BE2C (cell line): Measurements from ENCODE around the gene KRT33A.
A peak's percentile ranks its signal among the peaks of the same experiment; 100 is the strongest.

ENCODE experiments used
- DNase-seq: peaks from one replicate; pipeline ENCODE4 v3.0.0-alpha.2; 2020
- H3K27me3 ChIP-seq: fragments of 250-450 bp; sonication (Bioruptor Pico); 2 replicates; pipeline ENCODE4 v1.5.1; 2020; ENCODE audit warnings: mild to moderate bottlenecking
- H3K36me3 ChIP-seq: fragments of 250-450 bp; sonication (Bioruptor Pico); 2 replicates; pipeline ENCODE4 v1.5.1; 2020; ENCODE audit warnings: mild to moderate bottlenecking
- H3K4me1 ChIP-seq: fragments of 250-450 bp; sonication (Bioruptor Pico); 2 replicates; pipeline ENCODE4 v1.5.1; 2020
- H3K4me3 ChIP-seq: 2 replicates; pipeline ENCODE4 v1.5.1; 2011; ENCODE audit warnings: low read depth, low read length
- H3K9me3 ChIP-seq: fragments of 250-450 bp; sonication (Bioruptor Pico); 2 replicates; pipeline ENCODE4 v1.5.1; 2020
- CTCF ChIP-seq: IDR thresholded peaks from 2 replicates; pipeline ENCODE4 v1.5.1; 2012; ENCODE audit warnings: mild to moderate bottlenecking, low read depth, low read length

The KRT33A gene

GRCh38 chr17:41325126-41325525 lies 25.5 kb downstream of the KRT33A start:
- Histone ChIP-seq H3K4me1 (no peaks in the 10 kb centered on the region; the same call in 1 of the 2 replicates), H3K9me3 (no peaks in the 10 kb centered on the region), H3K27me3 (no peaks in the 10 kb centered on the region), H3K4me3 (no peak overlapping the region), H3K36me3 (no peaks in the 10 kb centered on the region)
- TF ChIP-seq CTCF = no peak
- no peak for DNase-seq

- no peak for DNase-seq
- H3K4me3 ChIP-seq = no peak overlapping the region
- H3K36me3 ChIP-seq = no peaks in the 10 kb centered on the region
- H3K9me3 ChIP-seq = no peaks in the 10 kb centered on the region
- no peaks in the 10 kb centered on the region; the same call in 1 of the 2 replicates for H3K4me1 ChIP-seq
- H3K27me3 ChIP-seq = no peaks in the 10 kb centered on the region; the same call in 1 of the 2 replicates
- TF ChIP-seq CTCF = peak; percentile 38
These were observed 26.2 kb downstream of the KRT33A start for GRCh38 chr17:41324180-41325075.

- no peaks in the 10 kb centered on the region for H3K9me3 ChIP-seq
- no peak overlapping the region for H3K4me3 ChIP-seq
- H3K36me3 ChIP-seq = no peaks in the 10 kb centered on the region
- H3K27me3 ChIP-seq = no peaks in the 10 kb centered on the region; the same call in 1 of the 2 replicates
- H3K4me1 ChIP-seq = no peaks in the 10 kb centered on the region; the same call in 1 of the 2 replicates
- no peak for TF ChIP-seq CTCF
- DNase-seq = no peak
These were observed 27.4 kb downstream of the KRT33A start for GRCh38 chr17:41322903-41323895.

GRCh38 chr17:41322094-41322902 lies 28.3 kb downstream of the KRT33A start:
- Histone ChIP-seq H3K27me3 (peaks cover under 1% of the 10 kb centered on the region), H3K4me3 (no peak overlapping the region), H3K9me3 (no peaks in the 10 kb centered on the region), H3K4me1 (no peaks in the 10 kb centered on the region; the same call in 1 of the 2 replicates), H3K36me3 (no peaks in the 10 kb centered on the region)
- DNase-seq = no peak
- peak; percentile 80 for TF ChIP-seq CTCF

- Histone ChIP-seq H3K4me3 (no peak overlapping the region), H3K36me3 (no peaks in the 10 kb centered on the region), H3K4me1 (no peaks in the 10 kb centered on the region), H3K27me3 (peaks cover 41% of the 10 kb centered on the region), H3K9me3 (no peaks in the 10 kb centered on the region)
- no peak for TF ChIP-seq CTCF
- no peak for DNase-seq
These were observed 32.4 kb downstream of the KRT33A start for GRCh38 chr17:41318231-41318630.
